Activated T-helper 17 cell treated with anti-CD3 and anti-CD28 coated beads, Interleukin-2, amount 50 U/mL, for 72 hours (primary cell): ENCODE results near the gene SH2B2. TPM values are rescaled to one million over a fixed set of nuclear protein-coding genes. Genes with fewer than 3 reads are reported as not detected.
A peak's percentile ranks its signal among the peaks of the same experiment; 100 is the strongest.
"Not testable (repeated sequence)": the region's sequence is repeated elsewhere in the genome, so short reads cannot be mapped to it uniquely, and the experiment has no call there.

Source experiments
- ATAC-seq: fragments of 150-1000 bp; cut with Tn5 transposase; replicated peaks from 2 replicates; pipeline ENCODE4 v1.10.0; 2021; ENCODE audit warnings: mild to moderate bottlenecking, moderate library complexity
- H3K27ac Mint-ChIP-seq: one replicate; pipeline ENCODE4 v1.8.0; 2022; ENCODE audit warnings: mixed read lengths
- H3K27me3 Mint-ChIP-seq: one replicate; pipeline ENCODE4 v1.8.0; 2022; ENCODE audit warnings: mixed read lengths
- H3K36me3 Mint-ChIP-seq: one replicate; pipeline ENCODE4 v1.8.0; 2022; ENCODE audit warnings: low read depth, mild to moderate bottlenecking, mixed read lengths
- H3K4me1 Mint-ChIP-seq: one replicate; pipeline ENCODE4 v1.8.0; 2022; ENCODE audit warnings: mixed read lengths
- H3K4me3 Mint-ChIP-seq: one replicate; pipeline ENCODE4 v1.8.0; 2022; ENCODE audit warnings: mild to moderate bottlenecking, mixed read lengths
- H3K9me3 Mint-ChIP-seq: one replicate; pipeline ENCODE4 v1.8.0; 2022; ENCODE audit warnings: mixed read lengths
- total RNA-seq, 2 donors: library from RNA; stranded (reverse); gene quantifications; one replicate each; pipeline ENCODE4 v1.2.3, GENCODE V29; 2022

Gene SH2B2
- total RNA-seq, 2 donors from 2014 or later = 1.7 to 14.2 TPM

GRCh38 chr7:102321351-102322201 lies 34.9 kb downstream of the SH2B2 start:
- no peaks in the 10 kb centered on the region for H3K4me1 Mint-ChIP-seq
- peak; percentile 56 for ATAC-seq
- no peak overlapping the region for H3K4me3 Mint-ChIP-seq
- no peak overlapping the region for H3K27ac Mint-ChIP-seq
- H3K27me3 Mint-ChIP-seq = peaks cover 13% of the 10 kb centered on the region
- H3K9me3 Mint-ChIP-seq = no peaks in the 10 kb centered on the region
- H3K36me3 Mint-ChIP-seq = no peaks in the 10 kb centered on the region

GRCh38 chr7:102322202-102322715 lies 35.6 kb downstream of the SH2B2 start:
- H3K4me3 Mint-ChIP-seq = no peak overlapping the region
- H3K9me3 Mint-ChIP-seq = no peaks in the 10 kb centered on the region
- H3K36me3 Mint-ChIP-seq = no peaks in the 10 kb centered on the region
- H3K27ac Mint-ChIP-seq = no peak overlapping the region
- ATAC-seq = no peak
- H3K4me1 Mint-ChIP-seq = no peaks in the 10 kb centered on the region
- H3K27me3 Mint-ChIP-seq = peaks cover 17% of the 10 kb centered on the region

- H3K27ac Mint-ChIP-seq = no peak overlapping the region
- peaks cover 24% of the 10 kb centered on the region for H3K27me3 Mint-ChIP-seq
- H3K9me3 Mint-ChIP-seq = no peaks in the 10 kb centered on the region
- ATAC-seq = no peak
- no peaks in the 10 kb centered on the region for H3K4me1 Mint-ChIP-seq
- H3K36me3 Mint-ChIP-seq = no peaks in the 10 kb centered on the region
- no peak overlapping the region for H3K4me3 Mint-ChIP-seq
These were observed 37.2 kb downstream of the SH2B2 start for GRCh38 chr7:102323914-102324195.

- not testable (repeated sequence) for H3K4me3 Mint-ChIP-seq, H3K9me3 Mint-ChIP-seq, ATAC-seq, H3K4me1 Mint-ChIP-seq, H3K36me3 Mint-ChIP-seq, H3K27ac Mint-ChIP-seq
- H3K27me3 Mint-ChIP-seq = peaks cover 24% of the 10 kb centered on the region
These were observed 38.4 kb downstream of the SH2B2 start for GRCh38 chr7:102325106-102325505.

GRCh38 chr7:102326157-102326889 lies 39.7 kb downstream of the SH2B2 start:
- peaks cover 24% of the 10 kb centered on the region for H3K27me3 Mint-ChIP-seq
- no peak for ATAC-seq
- no peak overlapping the region for H3K4me3 Mint-ChIP-seq
- no peaks in the 10 kb centered on the region for H3K36me3 Mint-ChIP-seq
- no peaks in the 10 kb centered on the region for H3K4me1 Mint-ChIP-seq
- no peaks in the 10 kb centered on the region for H3K9me3 Mint-ChIP-seq
- H3K27ac Mint-ChIP-seq = no peak overlapping the region

GRCh38 chr7:102327183-102327582 lies 40.5 kb downstream of the SH2B2 start:
- not testable (repeated sequence) for H3K9me3 Mint-ChIP-seq, H3K4me1 Mint-ChIP-seq, ATAC-seq, H3K36me3 Mint-ChIP-seq, H3K4me3 Mint-ChIP-seq, H3K27ac Mint-ChIP-seq
- H3K27me3 Mint-ChIP-seq = peaks cover 21% of the 10 kb centered on the region

- H3K4me1 Mint-ChIP-seq, ATAC-seq, H3K27ac Mint-ChIP-seq, H3K9me3 Mint-ChIP-seq, H3K36me3 Mint-ChIP-seq: not testable (repeated sequence)
- peaks cover 14% of the 10 kb centered on the region for H3K27me3 Mint-ChIP-seq
- peak overlapping the region; percentile 21 for H3K4me3 Mint-ChIP-seq
These were observed 42.2 kb downstream of the SH2B2 start for GRCh38 chr7:102328863-102329262.

GRCh38 chr7:102329366-102329765 lies 42.7 kb downstream of the SH2B2 start:
- ATAC-seq, H3K36me3 Mint-ChIP-seq, H3K27ac Mint-ChIP-seq, H3K4me1 Mint-ChIP-seq, H3K9me3 Mint-ChIP-seq: not testable (repeated sequence)
- Mint-ChIP-seq H3K27me3 (peaks cover 12% of the 10 kb centered on the region), H3K4me3 (peak overlapping the region; percentile 21)

GRCh38 chr7:102330666-102331460 lies 44.2 kb downstream of the SH2B2 start:
- H3K27me3 Mint-ChIP-seq = peaks cover 11% of the 10 kb centered on the region
- H3K36me3 Mint-ChIP-seq, H3K27ac Mint-ChIP-seq, H3K4me1 Mint-ChIP-seq, H3K4me3 Mint-ChIP-seq, ATAC-seq, H3K9me3 Mint-ChIP-seq: not testable (repeated sequence)

GRCh38 chr7:102335574-102335973 lies 48.9 kb downstream of the SH2B2 start:
- ATAC-seq, H3K4me3 Mint-ChIP-seq, H3K27me3 Mint-ChIP-seq, H3K9me3 Mint-ChIP-seq, H3K36me3 Mint-ChIP-seq, H3K4me1 Mint-ChIP-seq, H3K27ac Mint-ChIP-seq: not testable (repeated sequence)

- ATAC-seq, H3K4me1 Mint-ChIP-seq: not testable (repeated sequence)
These were observed 50.3 kb downstream of the SH2B2 start for GRCh38 chr7:102337002-102337401.

GRCh38 chr7:102337420-102337819 lies 50.8 kb downstream of the SH2B2 start:
- H3K4me1 Mint-ChIP-seq, H3K9me3 Mint-ChIP-seq, ATAC-seq, H3K4me3 Mint-ChIP-seq, H3K27me3 Mint-ChIP-seq, H3K27ac Mint-ChIP-seq, H3K36me3 Mint-ChIP-seq: not testable (repeated sequence)

More at GRCh38 chr7:102337002-102337401, 50.3 kb downstream of the SH2B2 start:
- not testable (repeated sequence) for H3K27ac Mint-ChIP-seq, H3K4me3 Mint-ChIP-seq, H3K27me3 Mint-ChIP-seq, H3K36me3 Mint-ChIP-seq, H3K9me3 Mint-ChIP-seq

- ATAC-seq, H3K27me3 Mint-ChIP-seq: not testable (repeated sequence)
These were observed 54.1 kb downstream of the SH2B2 start for GRCh38 chr7:102340599-102341368.

GRCh38 chr7:102346983-102347382 lies 60.3 kb downstream of the SH2B2 start:
- H3K4me3 Mint-ChIP-seq, H3K9me3 Mint-ChIP-seq, H3K27ac Mint-ChIP-seq, H3K4me1 Mint-ChIP-seq, H3K27me3 Mint-ChIP-seq, ATAC-seq, H3K36me3 Mint-ChIP-seq: not testable (repeated sequence)

More at GRCh38 chr7:102340599-102341368, 54.1 kb downstream of the SH2B2 start:
- not testable (repeated sequence) for H3K9me3 Mint-ChIP-seq, H3K4me1 Mint-ChIP-seq, H3K27ac Mint-ChIP-seq, H3K36me3 Mint-ChIP-seq, H3K4me3 Mint-ChIP-seq
